KMS-11 (cell line): ENCODE measurements around the gene UGT1A6.
"Not testable (repeated sequence)": the region's sequence is repeated elsewhere in the genome, so short reads cannot be mapped to it uniquely, and the experiment has no call there.

Experiments
- H2AFZ ChIP-seq: fragments of 200-600 bp; sonication (generic); 2 replicates; pipeline ENCODE4 v1.6.1; 2016; ENCODE audit warnings: antibody characterized with exemption, mixed run types, low read depth
- H3K27ac ChIP-seq: fragments of 200-600 bp; sonication (generic); 2 replicates; pipeline ENCODE4 v1.6.1; 2016; ENCODE audit warnings: mild to moderate bottlenecking, mixed run types
- H3K27me3 ChIP-seq: fragments of 200-600 bp; sonication (generic); 2 replicates; pipeline ENCODE4 v1.6.1; 2017; ENCODE audit warnings: mild to moderate bottlenecking, low read depth, mixed run types, moderate library complexity; ENCODE audit not compliant: insufficient read depth
- H3K36me3 ChIP-seq: fragments of 200-600 bp; sonication (generic); 2 replicates; pipeline ENCODE4 v1.6.1; 2017; ENCODE audit warnings: mild to moderate bottlenecking, mixed run types; ENCODE audit not compliant: insufficient read depth
- H3K4me1 ChIP-seq: fragments of 200-600 bp; sonication (generic); 2 replicates; pipeline ENCODE4 v1.6.1; 2016; ENCODE audit warnings: mild to moderate bottlenecking, low read depth, mixed run types; ENCODE audit not compliant: poor library complexity, severe bottlenecking
- H3K4me2 ChIP-seq: fragments of 200-600 bp; sonication (generic); 2 replicates; pipeline ENCODE4 v1.7.0; 2016; ENCODE audit warnings: mild to moderate bottlenecking, mixed run types
- H3K4me3 ChIP-seq: fragments of 200-600 bp; sonication (generic); IDR thresholded peaks from 2 replicates; pipeline ENCODE4 v1.6.1; 2017; ENCODE audit warnings: low read depth, low read length, mixed read lengths; ENCODE audit not compliant: insufficient read depth
- H3K79me2 ChIP-seq: fragments of 200-600 bp; sonication (generic); 2 replicates; pipeline ENCODE4 v1.6.1; 2016; ENCODE audit warnings: low read depth, mixed run types; ENCODE audit not compliant: insufficient read depth
- H3K9ac ChIP-seq: fragments of 200-600 bp; sonication (generic); 2 replicates; pipeline ENCODE4 v1.6.1; 2016; ENCODE audit warnings: mild to moderate bottlenecking, mixed run types
- H4K20me1 ChIP-seq: fragments of 200-600 bp; sonication (generic); 2 replicates; pipeline ENCODE4 v1.6.1; 2016; ENCODE audit warnings: mild to moderate bottlenecking, mixed run types; ENCODE audit not compliant: insufficient read depth
- CTCF ChIP-seq: fragments of 200-600 bp; sonication (generic); conservative IDR thresholded peaks from 2 replicates; pipeline ENCODE4 v1.6.1; 2017; ENCODE audit warnings: low read depth, mild to moderate bottlenecking, antibody characterized with exemption, low read length, moderate library complexity, mixed read lengths

UGT1A6 gene

GRCh38 chr2:233692648-233693047 lies at the start of gene UGT1A6:
Gene UGT1A6, plus strand, starts transcription at chr2:233692890. Its CDS starts 115 bp downstream, at chr2:233693005.
- no peak for TF ChIP-seq CTCF
- H2AFZ ChIP-seq = no peak within 1 kb of the TSS
- no peaks in the 10 kb centered on the region for H4K20me1 ChIP-seq
- H3K27ac ChIP-seq = no peak within 1 kb of the TSS
- no peak within 1 kb of the TSS for H3K9ac ChIP-seq
- no peak within 1 kb of the TSS for H3K4me3 ChIP-seq
- H3K4me2 ChIP-seq = no peak within 1 kb of the TSS
- no peaks in the 10 kb centered on the region for H3K79me2 ChIP-seq
- no peaks in the 10 kb centered on the region for H3K4me1 ChIP-seq
- no peaks in the 10 kb centered on the region; the same call in 1 of the 2 replicates for H3K36me3 ChIP-seq
- H3K27me3 ChIP-seq = no peaks in the 10 kb centered on the region

- Histone ChIP-seq H3K27me3 (no peaks in the 10 kb centered on the region), H4K20me1 (no peaks in the 10 kb centered on the region), H3K4me2 (no peak overlapping the region), H3K36me3 (no peaks in the 10 kb centered on the region), H3K9ac (no peak overlapping the region), H3K4me1 (no peaks in the 10 kb centered on the region), H3K79me2 (no peaks in the 10 kb centered on the region), H3K4me3 (no peak overlapping the region), H2AFZ (no peak overlapping the region), H3K27ac (no peak overlapping the region)
- TF ChIP-seq CTCF = no peak
These were observed 49.6 kb upstream of the UGT1A6 start for GRCh38 chr2:233643128-233643527.

- H3K79me2 ChIP-seq, H3K36me3 ChIP-seq, H3K9ac ChIP-seq, H3K4me3 ChIP-seq, H2AFZ ChIP-seq, H4K20me1 ChIP-seq, H3K4me1 ChIP-seq, H3K27ac ChIP-seq, H3K27me3 ChIP-seq, H3K4me2 ChIP-seq: not testable (repeated sequence)
These were observed 46.7 kb upstream of the UGT1A6 start for GRCh38 chr2:233646033-233646432.

GRCh38 chr2:233650981-233651380 lies 41.7 kb upstream of the UGT1A6 start:
- H3K79me2 ChIP-seq = no peaks in the 10 kb centered on the region
- H3K9ac ChIP-seq = no peak overlapping the region
- H3K36me3 ChIP-seq = no peaks in the 10 kb centered on the region
- no peak overlapping the region for H2AFZ ChIP-seq
- TF ChIP-seq CTCF = no peak
- H3K4me2 ChIP-seq = no peak overlapping the region
- no peaks in the 10 kb centered on the region for H4K20me1 ChIP-seq
- no peak overlapping the region for H3K4me3 ChIP-seq
- H3K27me3 ChIP-seq = no peaks in the 10 kb centered on the region
- H3K4me1 ChIP-seq = no peaks in the 10 kb centered on the region
- H3K27ac ChIP-seq = no peak overlapping the region

- Histone ChIP-seq H3K4me2 (no peak overlapping the region), H3K27ac (no peak overlapping the region), H3K36me3 (no peaks in the 10 kb centered on the region), H3K4me3 (no peak overlapping the region), H3K79me2 (no peaks in the 10 kb centered on the region), H3K4me1 (no peaks in the 10 kb centered on the region), H4K20me1 (no peaks in the 10 kb centered on the region), H2AFZ (no peak overlapping the region), H3K9ac (no peak overlapping the region), H3K27me3 (no peaks in the 10 kb centered on the region)
- TF ChIP-seq CTCF = no peak
These were observed 41.3 kb upstream of the UGT1A6 start for GRCh38 chr2:233651430-233651829.
